ENCODE measurements around the gene NXPE4.

DNA sequence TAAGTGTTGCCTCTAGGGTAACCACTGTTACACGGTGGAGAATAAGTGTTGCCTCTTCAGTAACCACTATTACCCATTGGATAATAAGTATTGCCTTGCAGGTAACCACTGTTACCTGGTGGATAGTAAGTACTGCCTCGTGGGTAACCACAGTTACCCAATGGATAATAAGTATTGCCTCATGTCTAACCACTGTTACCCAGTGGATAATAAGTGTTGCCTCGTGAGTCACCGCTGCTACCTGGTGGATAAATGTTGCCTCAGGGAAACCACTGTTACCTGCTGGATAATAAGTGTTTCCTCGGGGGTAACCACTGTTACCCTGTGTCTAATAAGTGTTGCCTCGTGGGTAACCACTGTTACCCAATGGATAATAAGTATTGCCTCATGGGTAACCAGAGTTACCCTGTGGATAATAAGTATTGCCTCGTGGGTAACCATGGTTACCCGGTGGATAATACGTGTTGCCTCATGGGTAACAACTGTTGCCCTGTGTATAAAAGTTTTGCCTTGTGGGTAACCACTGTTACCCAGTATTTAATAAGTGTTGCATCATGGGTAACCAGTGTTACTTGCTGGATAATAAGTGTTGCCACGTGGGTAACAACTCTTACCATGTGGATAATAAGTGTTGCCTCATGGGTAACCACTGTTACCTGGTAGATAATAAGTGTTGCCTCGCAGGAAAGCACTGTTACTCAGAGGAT lies 12.3 kb upstream of the NXPE4 start:
- TF ChIP-seq EZH2 (IDR thresholded peaks at IDR 0.05) (no peak), POLR2AphosphoS5 (IDR thresholded peaks at IDR 0.05; ENCODE audit: borderline replicate concordance, low read depth, low read length) (no peak)
